ENCODE data around the gene HRH1.
A peak's percentile ranks its signal among the peaks of the same experiment; 100 is the strongest.

Gene HRH1

DNA sequence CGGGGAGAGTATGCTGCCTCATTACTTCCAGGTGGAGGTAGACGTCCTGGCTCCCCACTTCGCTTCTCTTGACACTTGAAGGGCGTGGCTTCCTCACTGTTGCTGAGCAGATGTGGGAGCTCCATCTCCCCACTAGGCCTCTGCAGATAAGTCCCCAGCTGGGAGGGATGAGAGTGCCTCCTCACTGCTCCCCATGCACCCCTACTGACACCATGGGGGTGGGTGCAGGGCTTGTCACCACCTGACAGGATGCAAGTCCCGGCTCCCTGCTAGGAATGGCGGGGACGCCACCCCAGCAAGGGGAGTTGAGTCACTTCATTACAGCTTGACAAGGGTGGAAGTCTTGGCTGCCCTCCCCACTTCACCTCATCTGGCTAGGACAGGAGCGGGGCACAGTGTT lies 81.1 kb downstream of the HRH1 start:
- peaks cover 25% of the 10 kb centered on the region for H3K4me1 Mint-ChIP-seq
- no peaks in the 10 kb centered on the region for H3K27me3 Mint-ChIP-seq
- no peaks in the 10 kb centered on the region for H3K9me3 Mint-ChIP-seq
- H3K36me3 Mint-ChIP-seq = peaks cover 1% of the 10 kb centered on the region
- H3K4me3 Mint-ChIP-seq = no peak overlapping the region
- no peak overlapping the region for H3K27ac Mint-ChIP-seq

DNA sequence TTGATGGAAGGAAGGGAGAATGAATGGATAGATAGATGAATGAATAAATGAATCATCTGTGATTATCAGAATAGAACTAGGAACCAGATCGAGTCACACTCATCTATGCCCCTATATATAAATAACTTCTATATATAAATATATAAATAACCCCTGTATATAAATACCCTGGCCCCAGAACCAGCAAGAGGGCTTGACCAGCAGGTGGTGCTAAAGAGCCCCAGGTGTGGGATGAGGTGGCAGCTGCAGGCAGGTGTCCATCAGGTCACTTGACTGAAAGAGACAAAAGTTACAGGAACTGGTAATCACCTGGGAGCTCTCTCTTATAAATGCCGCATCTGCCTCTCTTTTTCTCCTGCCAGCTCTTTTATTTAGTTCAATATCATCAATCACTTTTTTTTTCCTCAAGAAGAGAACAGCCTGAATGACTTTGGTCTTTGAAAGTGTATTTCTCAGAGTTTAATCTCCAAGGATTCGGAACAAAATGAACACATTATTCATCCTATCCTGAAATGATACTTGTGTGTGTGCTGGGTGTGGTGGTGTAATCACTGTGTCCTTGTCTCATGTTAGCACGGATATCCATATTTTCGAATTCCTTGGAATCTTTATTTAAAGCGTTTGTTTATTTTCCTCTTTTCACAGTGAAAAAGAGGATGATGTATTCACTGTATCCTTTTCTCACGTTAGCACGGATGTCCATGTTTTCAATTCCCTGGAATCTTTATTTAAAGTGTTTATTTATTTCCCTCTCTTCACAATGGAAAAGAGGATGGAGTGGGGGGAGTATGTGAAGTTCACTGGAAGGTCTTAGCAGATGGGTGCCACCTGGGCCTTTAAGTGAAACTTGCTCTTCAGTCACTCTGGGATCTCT lies 82.5 kb downstream of the HRH1 start:
- H3K27ac Mint-ChIP-seq = no peak overlapping the region

DNA sequence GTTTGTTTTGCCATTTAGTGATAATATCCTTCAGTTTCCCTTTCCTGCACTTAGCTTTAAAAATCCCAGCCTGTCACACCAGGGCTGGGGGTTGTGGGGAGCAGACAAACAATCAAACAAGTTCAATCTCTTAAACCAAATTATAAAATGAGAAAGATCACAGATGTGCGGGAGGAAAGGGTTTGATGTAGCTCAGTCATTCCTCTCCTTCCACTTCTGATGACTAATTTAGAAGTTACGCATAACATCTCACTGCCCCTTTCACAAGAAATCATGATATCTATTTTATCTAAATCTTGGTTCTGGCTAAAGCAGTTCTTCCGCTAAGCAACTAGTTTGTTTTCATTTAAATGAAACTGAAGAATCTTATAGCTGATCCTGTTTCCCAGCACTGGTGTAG lies 83.8 kb downstream of the HRH1 start:
- H3K36me3 Mint-ChIP-seq = peaks cover 4% of the 10 kb centered on the region
- H3K4me1 Mint-ChIP-seq = peaks cover 30% of the 10 kb centered on the region
- peak overlapping the region; percentile 41 for H3K4me3 Mint-ChIP-seq
- peak overlapping the region; percentile 98 for H3K27ac Mint-ChIP-seq
- no peaks in the 10 kb centered on the region for H3K9me3 Mint-ChIP-seq
- no peaks in the 10 kb centered on the region for H3K27me3 Mint-ChIP-seq

More for the DNA sequence above, 82.5 kb downstream of the HRH1 start:
- no peaks in the 10 kb centered on the region for H3K9me3 Mint-ChIP-seq
- no peaks in the 10 kb centered on the region for H3K27me3 Mint-ChIP-seq
- H3K4me3 Mint-ChIP-seq = no peak overlapping the region
- peaks cover 30% of the 10 kb centered on the region for H3K4me1 Mint-ChIP-seq
- peaks cover 4% of the 10 kb centered on the region for H3K36me3 Mint-ChIP-seq

DNA sequence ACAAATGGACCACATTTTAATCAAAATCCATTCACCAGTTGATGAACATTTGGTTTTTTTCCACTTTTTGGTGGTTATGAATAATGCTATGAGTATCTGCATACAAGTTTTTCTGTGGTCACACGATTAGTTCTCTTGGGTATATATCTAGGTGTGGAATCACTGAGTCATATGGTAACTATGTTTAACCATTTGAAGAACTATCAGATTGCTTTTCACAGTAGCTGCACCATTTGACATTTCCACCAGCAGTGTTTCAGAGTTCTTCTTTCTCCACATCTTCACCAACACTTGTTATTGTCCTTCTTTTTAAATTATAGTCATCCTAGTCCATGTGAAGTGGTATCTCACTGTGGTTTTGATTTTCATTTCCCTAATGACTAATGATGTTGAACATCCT lies 84.6 kb downstream of the HRH1 start:
- Mint-ChIP-seq H3K4me3 (peak overlapping the region; percentile 71), H3K4me1 (peaks cover 30% of the 10 kb centered on the region), H3K27ac (peak overlapping the region; percentile 98), H3K9me3 (no peaks in the 10 kb centered on the region), H3K36me3 (peaks cover 4% of the 10 kb centered on the region), H3K27me3 (no peaks in the 10 kb centered on the region)

DNA sequence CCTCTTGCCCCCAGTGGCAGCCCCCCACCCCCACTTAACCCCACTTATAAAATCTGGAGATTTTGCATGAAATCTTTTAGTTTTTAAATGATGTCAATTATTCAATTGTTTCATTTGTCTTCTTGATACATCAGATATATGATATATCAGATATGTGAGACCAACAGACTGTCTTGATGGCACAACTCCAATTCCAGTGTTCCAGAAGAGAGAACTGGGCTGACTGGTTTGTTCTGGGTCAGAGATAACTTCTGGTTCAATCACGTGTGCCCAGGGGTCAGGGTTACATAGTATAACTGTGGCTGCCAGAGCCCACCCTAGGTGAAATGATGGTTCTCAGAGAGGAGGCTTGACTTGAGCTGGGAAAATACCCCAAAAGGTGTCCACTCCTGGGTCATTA lies 85.5 kb downstream of the HRH1 start:
- Mint-ChIP-seq H3K27me3 (no peaks in the 10 kb centered on the region), H3K27ac (peak overlapping the region; percentile 98), H3K9me3 (no peaks in the 10 kb centered on the region)

DNA sequence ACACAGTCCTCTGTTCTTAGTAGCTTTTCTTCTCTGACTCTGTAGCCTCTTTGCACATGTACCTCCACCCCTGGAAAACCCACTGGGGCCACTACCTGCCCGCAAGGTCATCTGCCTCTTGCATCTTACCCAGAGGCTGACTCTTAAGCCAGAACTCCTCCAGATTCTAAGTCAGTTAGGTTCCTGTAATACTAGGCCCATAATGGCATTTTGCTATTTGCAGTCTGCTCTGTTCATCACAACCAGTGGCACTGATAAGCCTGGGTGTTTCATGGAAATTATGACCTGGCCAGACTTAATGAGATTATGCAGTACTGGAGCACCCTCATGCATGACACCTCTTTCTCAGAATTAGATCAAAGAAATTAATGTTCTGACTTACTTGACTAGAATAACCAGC lies 86.2 kb downstream of the HRH1 start:
- H3K36me3 Mint-ChIP-seq = peaks cover 4% of the 10 kb centered on the region
- H3K4me1 Mint-ChIP-seq = peaks cover 30% of the 10 kb centered on the region
- H3K9me3 Mint-ChIP-seq = no peaks in the 10 kb centered on the region
- H3K27ac Mint-ChIP-seq = peak overlapping the region; percentile 99
- H3K27me3 Mint-ChIP-seq = no peaks in the 10 kb centered on the region
- H3K4me3 Mint-ChIP-seq = peak overlapping the region; percentile 79

More for the DNA sequence above, 85.5 kb downstream of the HRH1 start:
- Mint-ChIP-seq H3K36me3 (peaks cover 4% of the 10 kb centered on the region), H3K4me3 (no peak overlapping the region), H3K4me1 (peaks cover 30% of the 10 kb centered on the region)

DNA sequence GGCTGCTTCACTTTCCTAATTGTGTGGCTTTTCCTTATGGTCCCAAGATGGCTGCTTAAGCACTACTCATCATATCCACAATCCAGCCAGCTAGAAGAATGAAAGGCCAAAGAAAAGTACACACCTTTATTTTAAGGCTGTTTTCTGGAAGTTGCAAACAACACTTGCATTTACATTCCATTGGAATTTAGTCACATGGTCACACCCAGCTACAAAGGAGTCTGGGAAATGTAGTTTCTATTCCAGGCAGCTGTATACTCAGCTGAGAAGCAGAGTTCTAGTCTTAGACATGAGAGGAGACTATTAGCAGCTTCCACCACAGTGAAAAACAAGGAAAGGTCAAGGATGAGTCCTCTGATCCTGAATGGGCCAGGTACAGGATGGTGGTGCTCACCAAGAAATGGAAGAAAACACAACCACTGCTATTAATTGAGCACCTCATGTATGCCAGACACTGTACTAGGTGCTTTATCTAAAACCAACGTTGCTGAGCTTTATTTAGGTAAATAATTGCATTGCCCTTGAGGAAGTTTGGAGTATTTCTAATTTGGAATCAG lies 89.9 kb downstream of the HRH1 start:
- no peak overlapping the region for H3K4me3 Mint-ChIP-seq
- peaks cover 15% of the 10 kb centered on the region for H3K4me1 Mint-ChIP-seq
- H3K36me3 Mint-ChIP-seq = peaks cover 4% of the 10 kb centered on the region
- no peaks in the 10 kb centered on the region for H3K9me3 Mint-ChIP-seq
- no peaks in the 10 kb centered on the region for H3K27me3 Mint-ChIP-seq
- no peak overlapping the region for H3K27ac Mint-ChIP-seq

DNA sequence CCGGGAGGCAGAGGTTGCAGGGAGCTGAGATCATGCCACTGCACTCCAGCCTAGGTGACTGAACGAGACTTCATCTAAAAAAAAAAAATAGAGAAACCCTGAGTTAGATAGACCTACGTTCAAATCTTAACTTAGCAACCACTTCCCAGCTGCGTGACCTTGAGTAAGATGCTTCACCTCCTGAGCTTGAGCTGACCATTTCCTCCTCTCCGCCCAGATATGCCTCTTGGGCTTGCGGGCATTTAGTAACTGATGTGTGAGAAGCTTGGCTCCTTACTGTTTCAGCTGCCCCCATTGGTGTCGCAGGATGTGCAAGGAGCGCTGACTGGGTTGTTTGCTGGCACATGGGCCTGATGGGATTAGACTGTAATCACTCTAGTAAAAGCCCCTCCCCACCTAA lies 91.0 kb downstream of the HRH1 start:
- Mint-ChIP-seq H3K27me3 (no peaks in the 10 kb centered on the region), H3K27ac (no peak overlapping the region), H3K9me3 (no peaks in the 10 kb centered on the region), H3K4me3 (no peak overlapping the region), H3K36me3 (peaks cover 4% of the 10 kb centered on the region), H3K4me1 (peaks cover 6% of the 10 kb centered on the region)

DNA sequence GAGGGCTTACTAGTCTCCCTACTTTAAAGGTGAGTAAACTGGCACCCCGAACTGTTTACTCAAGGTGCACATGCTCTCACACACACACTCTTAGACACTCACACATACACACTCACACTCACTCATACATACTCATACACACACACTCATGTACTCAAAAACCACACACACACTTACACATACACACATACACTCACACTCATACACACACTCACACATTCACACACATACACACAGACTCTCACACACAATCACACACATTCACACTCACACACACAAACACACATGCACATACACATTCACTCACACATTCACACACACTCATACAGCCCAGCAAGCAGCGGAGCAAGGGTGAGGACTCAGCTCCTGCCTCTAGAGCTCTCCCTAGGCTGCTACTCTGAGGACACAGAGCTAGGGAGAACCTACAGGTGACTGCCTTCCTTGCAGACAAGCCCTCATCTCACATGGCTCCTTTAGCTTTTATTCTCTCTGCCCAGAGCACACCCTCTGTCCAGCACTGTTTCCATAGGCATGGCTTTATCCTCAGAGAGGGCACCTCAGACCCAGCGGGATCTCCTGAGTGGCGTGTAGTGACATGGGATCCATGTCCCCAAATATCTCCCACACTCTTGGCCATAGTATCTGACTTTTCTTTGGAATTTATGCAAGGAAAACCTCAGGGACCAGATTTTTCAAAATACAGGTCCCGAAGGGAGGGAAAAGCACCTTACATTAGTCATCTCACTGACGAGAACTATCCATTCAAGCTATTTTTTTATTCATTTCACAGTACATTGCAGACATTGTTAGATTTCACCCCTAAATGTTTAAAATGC lies 91.8 kb downstream of the HRH1 start:
- H3K4me1 Mint-ChIP-seq = peaks cover 7% of the 10 kb centered on the region
- no peaks in the 10 kb centered on the region for H3K27me3 Mint-ChIP-seq
- no peaks in the 10 kb centered on the region for H3K36me3 Mint-ChIP-seq
- no peaks in the 10 kb centered on the region for H3K9me3 Mint-ChIP-seq
- no peak overlapping the region for H3K4me3 Mint-ChIP-seq
- no peak overlapping the region for H3K27ac Mint-ChIP-seq

DNA sequence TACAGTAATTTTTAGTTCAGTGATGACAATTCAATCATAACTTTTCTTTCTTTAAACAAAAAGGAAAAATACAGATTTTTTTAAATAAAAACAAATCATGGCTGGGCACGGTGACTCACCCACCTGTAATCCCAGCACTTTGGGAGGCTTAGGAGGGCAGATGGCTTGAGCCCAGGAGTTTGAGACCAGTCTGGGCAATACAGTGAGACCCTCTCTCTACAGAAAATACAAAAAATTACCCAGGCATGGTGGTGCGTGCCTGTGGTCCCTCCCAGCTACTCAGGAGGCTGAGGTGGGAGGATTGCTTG lies 92.3 kb downstream of the HRH1 start:
- no peaks in the 10 kb centered on the region for H3K9me3 Mint-ChIP-seq
- H3K4me3 Mint-ChIP-seq = no peak overlapping the region
- no peaks in the 10 kb centered on the region for H3K27me3 Mint-ChIP-seq
- no peaks in the 10 kb centered on the region for H3K36me3 Mint-ChIP-seq
- H3K27ac Mint-ChIP-seq = no peak overlapping the region
- peaks cover 13% of the 10 kb centered on the region for H3K4me1 Mint-ChIP-seq

DNA sequence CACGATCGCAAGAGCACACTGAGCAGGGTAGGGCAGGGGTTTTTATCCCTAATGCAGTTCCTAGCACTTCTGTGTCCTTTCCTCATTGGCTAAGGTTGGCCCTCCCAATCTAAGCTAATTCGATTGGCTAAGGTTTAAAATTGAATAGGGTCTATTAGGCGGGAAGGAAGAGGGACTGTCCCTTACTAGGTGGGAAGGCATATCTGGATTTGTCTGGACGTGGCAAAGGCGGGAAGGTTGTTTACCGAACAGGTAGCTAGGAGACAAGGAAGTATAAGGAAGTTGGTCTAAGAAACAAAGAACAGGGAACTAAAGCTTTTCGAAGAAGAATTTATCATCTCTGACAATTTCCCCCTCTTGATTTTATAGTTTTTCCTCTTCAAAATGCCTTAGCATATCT lies 93.1 kb downstream of the HRH1 start:
- Mint-ChIP-seq H3K4me1 (peaks cover 19% of the 10 kb centered on the region), H3K9me3 (no peaks in the 10 kb centered on the region), H3K4me3 (no peak overlapping the region), H3K36me3 (no peaks in the 10 kb centered on the region), H3K27ac (no peak overlapping the region), H3K27me3 (no peaks in the 10 kb centered on the region)

DNA sequence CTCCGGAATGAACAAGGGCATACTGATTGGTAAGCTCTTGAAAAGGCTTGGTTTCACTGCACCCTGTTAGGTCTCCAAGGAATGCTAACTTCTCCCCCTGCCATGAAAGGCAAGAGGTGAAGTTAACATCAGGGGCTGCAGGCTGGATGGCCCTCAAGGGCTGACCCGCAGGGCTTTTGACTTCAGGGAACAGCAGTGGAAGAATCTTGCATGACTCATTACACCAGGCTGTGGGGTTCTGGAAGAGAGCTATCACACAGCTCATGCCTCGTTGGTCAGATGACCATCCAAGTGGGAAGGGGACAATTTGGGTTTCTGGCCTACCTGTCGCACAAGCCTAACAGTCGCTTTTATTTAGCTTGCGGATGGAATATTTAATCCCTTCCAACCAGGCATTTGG lies 94.3 kb downstream of the HRH1 start:
- H3K9me3 Mint-ChIP-seq = no peaks in the 10 kb centered on the region
- no peaks in the 10 kb centered on the region for H3K27me3 Mint-ChIP-seq
- no peaks in the 10 kb centered on the region for H3K36me3 Mint-ChIP-seq
- peaks cover 19% of the 10 kb centered on the region for H3K4me1 Mint-ChIP-seq
- no peak overlapping the region for H3K27ac Mint-ChIP-seq
- no peak overlapping the region for H3K4me3 Mint-ChIP-seq

DNA sequence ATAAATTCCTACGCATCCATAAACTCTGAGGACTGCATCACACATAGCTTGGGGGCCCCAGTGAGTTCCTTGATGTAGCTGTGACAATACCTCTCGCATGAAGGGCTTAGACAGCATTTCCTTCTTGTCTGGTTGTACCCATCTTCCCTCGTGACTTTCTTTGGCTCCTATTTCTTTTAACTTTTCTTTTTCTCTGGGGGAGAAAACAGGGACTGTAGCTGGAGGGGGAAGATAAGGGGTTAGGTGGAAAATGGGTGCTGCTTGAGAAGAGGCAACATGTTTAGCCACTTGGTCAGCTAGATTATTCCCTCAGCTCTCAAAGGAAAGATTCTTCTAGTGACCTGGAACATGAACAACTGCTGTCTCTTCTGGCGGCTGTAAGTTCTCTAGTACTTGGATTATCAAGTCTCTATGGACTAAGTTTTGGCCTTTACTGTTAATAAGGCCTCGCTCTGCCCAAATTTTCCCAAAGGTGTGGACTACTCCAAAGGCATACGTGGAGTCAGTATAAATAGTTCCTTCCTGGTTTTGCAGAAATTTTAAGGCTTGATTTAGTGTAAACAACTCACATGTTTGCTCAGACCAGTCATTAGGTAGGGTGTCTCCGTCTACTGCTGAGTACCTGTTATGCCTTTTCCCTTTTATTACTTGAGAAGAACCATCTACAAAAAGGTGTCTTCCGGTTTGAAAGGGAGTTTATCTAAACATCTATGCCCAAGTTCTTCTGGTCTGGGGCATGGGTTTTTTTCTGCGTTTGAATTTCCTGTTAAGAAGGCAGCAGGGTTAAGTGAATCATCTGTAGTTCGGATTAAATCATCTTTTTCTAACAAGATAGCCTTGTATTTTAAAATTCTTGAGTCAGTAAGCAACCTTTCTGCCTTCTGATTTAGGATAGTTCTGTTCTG lies 96.9 kb downstream of the HRH1 start:
- Mint-ChIP-seq H3K9me3 (no peaks in the 10 kb centered on the region), H3K4me3 (peak overlapping the region; percentile 51), H3K27ac (peak overlapping the region; percentile 73), H3K4me1 (peaks cover 19% of the 10 kb centered on the region), H3K27me3 (peaks cover 1% of the 10 kb centered on the region), H3K36me3 (peaks cover 2% of the 10 kb centered on the region)

DNA sequence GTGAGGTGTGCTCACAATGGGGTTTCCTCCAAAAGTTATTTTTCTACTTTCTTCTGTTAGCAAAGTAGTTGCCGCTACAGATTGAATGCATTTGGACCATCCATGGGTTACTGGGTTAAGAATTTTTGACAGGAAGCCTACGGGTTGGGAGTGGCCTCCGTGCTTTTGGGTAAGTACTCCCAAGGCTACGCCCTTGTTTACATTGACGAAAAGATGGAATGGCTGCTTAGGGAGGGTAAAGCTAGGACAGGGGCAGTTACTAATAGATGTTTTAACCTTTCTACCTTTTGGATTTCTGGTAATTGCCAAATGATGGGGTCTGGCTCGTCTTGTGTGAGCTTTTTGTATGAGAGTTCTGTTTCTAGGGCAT lies 97.5 kb downstream of the HRH1 start:
- peaks cover 1% of the 10 kb centered on the region for H3K27me3 Mint-ChIP-seq
- H3K36me3 Mint-ChIP-seq = peaks cover 2% of the 10 kb centered on the region
- peaks cover 19% of the 10 kb centered on the region for H3K4me1 Mint-ChIP-seq
- H3K4me3 Mint-ChIP-seq = peak overlapping the region; percentile 51
- peak overlapping the region; percentile 73 for H3K27ac Mint-ChIP-seq
- no peaks in the 10 kb centered on the region for H3K9me3 Mint-ChIP-seq

DNA sequence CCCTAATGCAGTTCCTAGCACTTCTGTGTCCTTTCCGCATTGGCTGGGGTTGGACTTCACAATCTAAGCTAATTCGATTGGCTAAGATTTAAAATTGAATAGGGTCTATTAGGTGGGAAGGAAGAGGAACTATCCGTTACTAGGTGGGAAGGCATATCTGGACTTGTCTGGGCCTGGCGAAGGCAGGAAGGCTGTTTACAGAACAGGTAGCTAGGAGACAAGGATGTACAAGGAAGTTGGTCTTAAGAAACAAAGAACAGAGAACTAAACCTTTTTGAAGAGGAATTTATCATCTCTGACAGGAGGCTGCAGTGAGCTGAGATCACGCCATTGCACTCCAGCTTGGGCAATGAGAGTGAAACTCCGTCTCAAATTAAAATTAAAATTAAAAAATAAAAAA lies 100.6 kb downstream of the HRH1 start:
- peaks cover 2% of the 10 kb centered on the region for H3K36me3 Mint-ChIP-seq
- no peak overlapping the region for H3K27ac Mint-ChIP-seq
- H3K4me3 Mint-ChIP-seq = no peak overlapping the region
- H3K4me1 Mint-ChIP-seq = peaks cover 19% of the 10 kb centered on the region
- peaks cover 1% of the 10 kb centered on the region for H3K27me3 Mint-ChIP-seq
- no peaks in the 10 kb centered on the region for H3K9me3 Mint-ChIP-seq
